OCI-LY1 (cell line): ENCODE results near the gene CDHR1.

Source experiments
- H2AFZ ChIP-seq: fragments of 200-600 bp; sonication (generic), shearing (Covaris generic); 2 replicates; pipeline ENCODE4 v1.6.0; 2014; ENCODE audit warnings: antibody characterized with exemption, mild to moderate bottlenecking, low read length
- H3F3A ChIP-seq: fragments of 200-600 bp; sonication (generic), shearing (Covaris generic); 2 replicates; pipeline ENCODE4 v1.6.0; 2014; ENCODE audit warnings: mild to moderate bottlenecking, antibody characterized with exemption, low read length, moderate library complexity; ENCODE audit not compliant: insufficient read depth
- H3K27ac ChIP-seq: fragments of 200-600 bp; sonication (generic); 2 replicates; pipeline ENCODE4 v1.5.1; 2014; ENCODE audit warnings: low read length, mixed run types, mild to moderate bottlenecking, low read depth; ENCODE audit not compliant: poor library complexity, severe bottlenecking
- H3K27me3 ChIP-seq: fragments of 200-600 bp; sonication (generic); 2 replicates; pipeline ENCODE4 v1.6.0; 2014; ENCODE audit warnings: antibody characterized with exemption, mild to moderate bottlenecking, low read length, moderate library complexity; ENCODE audit not compliant: insufficient read depth
- H3K36me3 ChIP-seq: fragments of 200-600 bp; sonication (generic); 2 replicates; pipeline ENCODE4 v1.6.1; 2014; ENCODE audit warnings: mild to moderate bottlenecking, antibody characterized with exemption, low read length, moderate library complexity, mixed read lengths; ENCODE audit not compliant: insufficient read depth
- H3K4me1 ChIP-seq: fragments of 200-600 bp; sonication (generic); 2 replicates; pipeline ENCODE4 v1.5.1; 2014; ENCODE audit warnings: mild to moderate bottlenecking, low read length, moderate library complexity; ENCODE audit not compliant: insufficient read depth, severe bottlenecking
- H3K4me2 ChIP-seq: fragments of 200-600 bp; sonication (generic), shearing (Covaris generic); 2 replicates; pipeline ENCODE4 v1.6.1; 2014; ENCODE audit warnings: low read length
- H3K4me3 ChIP-seq: fragments of 200-600 bp; sonication (generic); 2 replicates; pipeline ENCODE4 v1.5.1; 2014; ENCODE audit warnings: low read length, low read depth, mild to moderate bottlenecking, mixed read lengths; ENCODE audit not compliant: poor library complexity, severe bottlenecking
- H3K79me2 ChIP-seq: fragments of 200-600 bp; shearing (Covaris generic); 2 replicates; pipeline ENCODE4 v1.6.1; 2016; ENCODE audit warnings: mixed run types, low read length, mixed read lengths; ENCODE audit not compliant: insufficient read depth
- H3K9ac ChIP-seq: fragments of 200-600 bp; sonication (generic), shearing (Covaris generic); 2 replicates; pipeline ENCODE4 v1.6.1; 2014; ENCODE audit warnings: mild to moderate bottlenecking, low read length, mixed read lengths
- H3K9me2 ChIP-seq: fragments of 200-600 bp; sonication (generic), shearing (Covaris generic); 2 replicates; pipeline ENCODE4 v1.6.1; 2014; ENCODE audit warnings: low read depth, mild to moderate bottlenecking, low read length, mixed read lengths
- H3K9me3 ChIP-seq: fragments of 200-600 bp; shearing (Covaris generic); 2 replicates; pipeline ENCODE4 v1.6.1; 2014; ENCODE audit warnings: low read length, mixed read lengths
- H4K20me1 ChIP-seq: fragments of 200-600 bp; sonication (generic), shearing (Covaris generic); 2 replicates; pipeline ENCODE4 v1.6.0; 2016; ENCODE audit warnings: mild to moderate bottlenecking, low read length; ENCODE audit not compliant: insufficient read depth
- CTCF ChIP-seq: fragments of 200-600 bp; sonication (generic), shearing (Covaris generic); IDR thresholded peaks from 2 replicates; pipeline ENCODE4 v1.5.1; 2017; ENCODE audit warnings: mild to moderate bottlenecking, antibody characterized with exemption, low read length, moderate library complexity, mixed read lengths
- EZH2 ChIP-seq: fragments of 200-600 bp; sonication (generic), shearing (Covaris generic); IDR thresholded peaks from 2 replicates; pipeline ENCODE4 v1.8.0; 2017; ENCODE audit warnings: borderline replicate concordance, mixed run types, mild to moderate bottlenecking, antibody characterized with exemption, low read length, moderate library complexity, mixed read lengths

The CDHR1 gene

GRCh38 chr10:84237199-84238051 is 43.1 kb downstream of the CDHR1 start:
- Histone ChIP-seq H3K4me1 (no peaks in the 10 kb centered on the region), H3K36me3 (no peaks in the 10 kb centered on the region), H3K4me2 (no peak overlapping the region), H2AFZ (no peak overlapping the region), H3K27me3 (no peaks in the 10 kb centered on the region), H3F3A (no peaks in the 10 kb centered on the region), H3K4me3 (no peak overlapping the region), H3K27ac (no peak overlapping the region), H3K9me3 (no peaks in the 10 kb centered on the region), H3K9ac (no peak overlapping the region), H3K9me2 (no peaks in the 10 kb centered on the region), H3K79me2 (no peaks in the 10 kb centered on the region), H4K20me1 (no peaks in the 10 kb centered on the region)
- TF ChIP-seq EZH2, result no peak
- peak; percentile 14; the same call in 1 of the 2 replicates for TF ChIP-seq CTCF

- H3K4me1 ChIP-seq, result no peaks in the 10 kb centered on the region
- H4K20me1 ChIP-seq, result no peaks in the 10 kb centered on the region
- no peaks in the 10 kb centered on the region for H3K36me3 ChIP-seq
- TF ChIP-seq EZH2 (no peak), CTCF (no peak)
- H3K9me3 ChIP-seq, result no peaks in the 10 kb centered on the region
- H3K4me3 ChIP-seq, result no peak overlapping the region
- H3K4me2 ChIP-seq, result no peak overlapping the region
- no peaks in the 10 kb centered on the region for H3K79me2 ChIP-seq
- no peak overlapping the region for H3K27ac ChIP-seq
- H3K27me3 ChIP-seq, result no peaks in the 10 kb centered on the region
- H2AFZ ChIP-seq, result no peak overlapping the region
- no peaks in the 10 kb centered on the region for H3K9me2 ChIP-seq
- no peak overlapping the region for H3K9ac ChIP-seq
- H3F3A ChIP-seq, result no peaks in the 10 kb centered on the region
Measured at GRCh38 chr10:84238909-84239308, 44.6 kb downstream of the CDHR1 start.

GRCh38 chr10:84241185-84241790 is 47.0 kb downstream of the CDHR1 start, which contains the start of gene LRIT1:
Gene LRIT1, minus strand, starts transcription at chr10:84241546. Its CDS starts 107 bp downstream, at chr10:84241439.
- Histone ChIP-seq H3K27me3 (no peaks in the 10 kb centered on the region), H3K4me1 (no peaks in the 10 kb centered on the region), H3K36me3 (no peaks in the 10 kb centered on the region), H3F3A (no peaks in the 10 kb centered on the region), H4K20me1 (no peaks in the 10 kb centered on the region), H3K9me2 (no peaks in the 10 kb centered on the region), H3K4me3 (no peak within 1 kb of the TSS), H3K79me2 (no peaks in the 10 kb centered on the region), H3K27ac (no peak within 1 kb of the TSS), H3K9me3 (no peaks in the 10 kb centered on the region), H3K9ac (no peak within 1 kb of the TSS), H2AFZ (no peak within 1 kb of the TSS), H3K4me2 (no peak within 1 kb of the TSS)
- TF ChIP-seq CTCF (no peak), EZH2 (no peak)
